Hepatocyte (in vitro differentiated cells): ENCODE data around the gene GCNA. TPM values are rescaled to one million over a fixed set of nuclear protein-coding genes. Genes with fewer than 3 reads are reported as not detected.
A peak's percentile ranks its signal among the peaks of the same experiment; 100 is the strongest.
"Not testable (repeated sequence)": the region's sequence is repeated elsewhere in the genome, so short reads cannot be mapped to it uniquely, and the experiment has no call there.

Experiments used
- DNase-seq: peaks from one replicate; pipeline ENCODE4 v3.0.0-alpha.2; 2016; ENCODE audit warnings: low spot score
- H2AFZ ChIP-seq: fragments of 200-600 bp; sonication (generic); 2 replicates; pipeline ENCODE4 v1.6.0; 2016; ENCODE audit warnings: antibody characterized with exemption, mild to moderate bottlenecking
- H3K27ac ChIP-seq: fragments of 200-600 bp; sonication (generic); 2 replicates; pipeline ENCODE4 v1.5.1; 2016; ENCODE audit warnings: mild to moderate bottlenecking
- H3K27me3 ChIP-seq: fragments of 200-600 bp; sonication (generic); 2 replicates; pipeline ENCODE4 v1.6.1; 2016
- H3K36me3 ChIP-seq: fragments of 200-600 bp; sonication (generic); replicated peaks from 2 replicates; pipeline ENCODE4 v1.5.1; 2016; ENCODE audit warnings: low read depth; ENCODE audit not compliant: insufficient read depth
- H3K4me1 ChIP-seq: fragments of 200-600 bp; sonication (generic); 2 replicates; pipeline ENCODE4 v1.5.1; 2016; ENCODE audit warnings: mild to moderate bottlenecking, moderate library complexity; ENCODE audit not compliant: insufficient read depth
- H3K4me2 ChIP-seq: fragments of 200-600 bp; sonication (generic); 2 replicates; pipeline ENCODE4 v1.6.0; 2016
- H3K4me3 ChIP-seq: fragments of 200-600 bp; sonication (generic); 2 replicates; pipeline ENCODE4 v1.5.1; 2016; ENCODE audit warnings: mild to moderate bottlenecking
- H3K79me2 ChIP-seq: fragments of 200-600 bp; sonication (generic); 2 replicates; pipeline ENCODE4 v1.6.0; 2017; ENCODE audit warnings: mild to moderate bottlenecking
- H3K9me2 ChIP-seq: fragments of 200-600 bp; sonication (generic); replicated peaks from 2 replicates; pipeline ENCODE4 v1.6.0; 2017; ENCODE audit warnings: mild to moderate bottlenecking; ENCODE audit not compliant: insufficient read depth
- H3K9me3 ChIP-seq: fragments of 200-600 bp; sonication (generic); 2 replicates; pipeline ENCODE4 v1.5.1; 2016; ENCODE audit warnings: low read depth, mild to moderate bottlenecking
- H4K20me1 ChIP-seq: fragments of 200-600 bp; sonication (generic); 2 replicates; pipeline ENCODE4 v1.6.0; 2016; ENCODE audit warnings: mild to moderate bottlenecking; ENCODE audit not compliant: insufficient read depth, poor library complexity, severe bottlenecking
- CTCF ChIP-seq: fragments of 200-600 bp; sonication (generic); IDR thresholded peaks from 2 replicates; pipeline ENCODE4 v1.5.1; 2016; ENCODE audit warnings: antibody characterized with exemption, mild to moderate bottlenecking; ENCODE audit not compliant: poor library complexity
- EZH2 ChIP-seq: fragments of 200-600 bp; sonication (generic); IDR thresholded peaks from 2 replicates; pipeline ENCODE4 v1.6.1; 2016; ENCODE audit warnings: antibody characterized with exemption, mild to moderate bottlenecking, borderline replicate concordance
- EZH2phosphoT487 ChIP-seq: fragments of 200-600 bp; sonication (generic); IDR thresholded peaks from one replicate; pipeline ENCODE4 v1.6.1; 2018; ENCODE audit warnings: antibody characterized with exemption, mild to moderate bottlenecking, low read depth, moderate library complexity; ENCODE audit not compliant: unreplicated experiment, severe bottlenecking
- WGBS: methylation state at CpG from one replicate; pipeline ENCODE4 v1.1.6; 2016; ENCODE audit warnings: low lambda C conversion rate; ENCODE audit errors: missing lambda C conversion rate; 5-methylcytosine and 5-hydroxymethylcytosine counted together
- polyA plus RNA-seq: library from polyadenylated mRNA; unstranded; fragments of >200 nt; fragmentation: Nextera tagmentation; extraction: Ambion mirVana; gene quantifications from 2 replicates; pipeline ENCODE4 v1.2.1, GENCODE V29; 2016
- total RNA-seq: library from RNA; depleted of rRNA; stranded (reverse); fragments of >200 nt; gene quantifications from 2 replicates; pipeline ENCODE4 v1.2.3, GENCODE V29; 2014

GCNA gene
- total and polyA plus RNA-seq, 2 experiments from 2014 or later: 0.42 to 0.50 TPM

GRCh38 chrX:71549986-71550385 lies 28.3 kb upstream of the GCNA start:
- Histone ChIP-seq H3K4me1 (no peaks in the 10 kb centered on the region), H3K27ac (no peak overlapping the region), H3K36me3 (no peaks in the 10 kb centered on the region), H3K9me3 (no peaks in the 10 kb centered on the region), H3K9me2 (no peaks in the 10 kb centered on the region), H3K4me3 (no peak overlapping the region), H4K20me1 (peaks cover 21% of the 10 kb centered on the region), H3K4me2 (no peak overlapping the region), H3K27me3 (no peaks in the 10 kb centered on the region), H3K79me2 (peaks cover 48% of the 10 kb centered on the region), H2AFZ (no peak overlapping the region)
- DNase-seq: no peak
- no peak for TF ChIP-seq EZH2
- no peak for TF ChIP-seq CTCF
- TF ChIP-seq EZH2phosphoT487: no peak
- WGBS: 77% methylated on average over 1 of the region's 1 CpG

DNA sequence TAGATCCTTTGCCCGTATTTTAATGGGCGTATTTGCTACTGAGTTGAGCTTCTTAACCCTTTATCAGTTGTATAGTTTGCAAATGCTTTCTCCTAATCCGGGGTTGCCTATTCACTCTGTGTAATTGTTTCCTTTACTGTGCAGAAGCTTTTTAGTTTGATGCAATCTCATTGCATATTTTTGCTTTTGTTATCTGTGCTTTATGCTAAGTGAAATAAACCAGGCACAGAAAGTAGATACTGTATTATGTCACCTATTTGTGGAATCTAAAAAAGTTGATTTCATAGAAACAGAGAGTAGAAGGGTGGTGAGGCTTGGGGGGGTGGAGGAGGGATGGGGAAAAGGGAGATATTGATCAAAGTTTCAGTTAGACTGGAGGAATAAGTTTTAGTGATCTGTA lies 27.7 kb upstream of the GCNA start:
- Histone ChIP-seq H3K9me2 (no peaks in the 10 kb centered on the region), H3K27ac (no peak overlapping the region), H4K20me1 (peaks cover 19% of the 10 kb centered on the region), H3K9me3 (no peaks in the 10 kb centered on the region), H3K4me3 (no peak overlapping the region), H3K36me3 (no peaks in the 10 kb centered on the region), H3K27me3 (no peaks in the 10 kb centered on the region), H3K4me2 (no peak overlapping the region), H2AFZ (no peak overlapping the region), H3K4me1 (no peaks in the 10 kb centered on the region), H3K79me2 (peaks cover 42% of the 10 kb centered on the region)
- WGBS: 49% methylated on average over 3 of the region's 3 CpGs
- TF ChIP-seq CTCF (no peak), EZH2 (no peak), EZH2phosphoT487 (no peak)
- no peak for DNase-seq

DNA sequence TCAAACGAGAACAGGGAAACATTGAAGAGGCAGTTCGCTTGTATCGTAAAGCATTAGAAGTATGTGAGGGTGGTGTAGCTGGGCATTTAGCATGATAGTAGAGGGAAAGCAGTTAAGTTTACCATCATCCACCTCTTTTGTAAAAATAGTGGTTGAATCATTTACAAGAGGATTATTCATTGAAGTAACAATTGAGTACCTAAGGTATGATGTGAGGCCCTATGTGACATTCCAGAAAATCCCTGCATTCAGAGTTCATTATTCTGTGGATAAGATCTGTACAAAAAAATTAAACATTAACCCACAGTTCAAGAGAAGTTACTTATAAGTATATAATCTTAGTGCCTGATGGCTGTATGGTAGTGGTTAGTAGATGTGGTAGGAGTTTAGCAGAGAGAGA lies 22.2 kb upstream of the GCNA start:
- 81% methylated on average over 3 of the region's 3 CpGs for WGBS
- no peaks in the 10 kb centered on the region for H3K9me2 ChIP-seq
- no peaks in the 10 kb centered on the region for H3K9me3 ChIP-seq
- H3K4me3 ChIP-seq: no peak overlapping the region
- no peaks in the 10 kb centered on the region for H3K36me3 ChIP-seq
- H3K27me3 ChIP-seq: no peaks in the 10 kb centered on the region
- H3K79me2 ChIP-seq: peaks cover 7% of the 10 kb centered on the region
- H2AFZ ChIP-seq: no peak overlapping the region
- no peak for DNase-seq
- no peak overlapping the region for H3K4me2 ChIP-seq
- TF ChIP-seq EZH2 (no peak), CTCF (no peak), EZH2phosphoT487 (no peak)
- peaks cover 7% of the 10 kb centered on the region for H4K20me1 ChIP-seq
- no peaks in the 10 kb centered on the region for H3K4me1 ChIP-seq
- H3K27ac ChIP-seq: peak overlapping the region; percentile 29

DNA sequence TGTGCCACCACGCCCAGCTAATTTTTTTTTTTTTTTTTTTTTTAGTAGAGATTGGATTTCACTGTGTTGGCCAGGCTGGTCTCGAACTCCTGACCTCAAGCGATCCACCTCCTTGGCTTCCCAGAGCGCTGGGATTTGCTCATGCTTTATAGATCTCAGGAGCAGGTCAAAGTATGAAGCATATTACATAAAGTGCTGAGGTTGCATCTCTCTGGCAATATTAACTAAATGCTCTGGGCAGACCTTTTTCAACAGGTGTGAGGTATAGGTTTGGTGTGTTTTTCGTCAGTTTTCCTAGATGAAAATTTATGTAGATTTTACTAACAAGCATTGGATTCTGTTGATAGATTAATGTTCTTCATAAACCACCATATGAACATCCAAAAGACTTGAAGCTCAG lies 19.3 kb upstream of the GCNA start:
- WGBS: 59% methylated on average over 5 of the region's 5 CpGs
- DNase-seq: no peak
- no peak overlapping the region for H3K4me2 ChIP-seq
- peaks cover 4% of the 10 kb centered on the region for H3K79me2 ChIP-seq
- TF ChIP-seq EZH2 (no peak), EZH2phosphoT487 (no peak), CTCF (no peak)
- no peak overlapping the region for H3K4me3 ChIP-seq
- H3K9me3 ChIP-seq: no peaks in the 10 kb centered on the region
- no peak overlapping the region for H2AFZ ChIP-seq
- H3K9me2 ChIP-seq: no peaks in the 10 kb centered on the region
- peaks cover 4% of the 10 kb centered on the region for H3K36me3 ChIP-seq
- peaks cover 3% of the 10 kb centered on the region for H4K20me1 ChIP-seq
- H3K27ac ChIP-seq: no peak overlapping the region
- H3K27me3 ChIP-seq: no peaks in the 10 kb centered on the region
- H3K4me1 ChIP-seq: no peaks in the 10 kb centered on the region

DNA sequence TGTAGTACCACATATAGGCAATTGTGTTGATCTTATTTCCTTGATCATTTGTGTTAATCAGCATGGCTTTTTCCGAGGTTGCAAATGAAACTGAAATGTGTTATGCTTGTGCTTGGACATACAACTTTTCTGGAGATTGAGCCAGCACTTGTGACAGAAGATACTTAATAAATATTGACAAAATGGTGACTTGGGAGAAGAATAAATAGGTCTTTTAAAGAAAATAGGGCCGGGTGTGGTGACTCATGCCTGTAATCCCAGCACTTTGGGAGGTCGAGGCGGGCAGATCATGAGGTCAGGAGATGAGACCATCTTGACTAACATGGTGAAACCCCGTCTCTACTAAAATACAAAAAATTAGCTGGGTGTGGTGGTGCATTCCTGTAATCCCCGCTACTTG lies 18.5 kb upstream of the GCNA start:
- DNase-seq, H3K36me3 ChIP-seq, H3K79me2 ChIP-seq, H3K9me2 ChIP-seq, H3K4me3 ChIP-seq, H3K9me3 ChIP-seq, H4K20me1 ChIP-seq, H3K27ac ChIP-seq, H3K27me3 ChIP-seq, H3K4me1 ChIP-seq, H3K4me2 ChIP-seq, H2AFZ ChIP-seq: not testable (repeated sequence)
- WGBS: 74% methylated on average over 6 of the region's 6 CpGs
